ENCODE data around the gene ZNF674.

DNA sequence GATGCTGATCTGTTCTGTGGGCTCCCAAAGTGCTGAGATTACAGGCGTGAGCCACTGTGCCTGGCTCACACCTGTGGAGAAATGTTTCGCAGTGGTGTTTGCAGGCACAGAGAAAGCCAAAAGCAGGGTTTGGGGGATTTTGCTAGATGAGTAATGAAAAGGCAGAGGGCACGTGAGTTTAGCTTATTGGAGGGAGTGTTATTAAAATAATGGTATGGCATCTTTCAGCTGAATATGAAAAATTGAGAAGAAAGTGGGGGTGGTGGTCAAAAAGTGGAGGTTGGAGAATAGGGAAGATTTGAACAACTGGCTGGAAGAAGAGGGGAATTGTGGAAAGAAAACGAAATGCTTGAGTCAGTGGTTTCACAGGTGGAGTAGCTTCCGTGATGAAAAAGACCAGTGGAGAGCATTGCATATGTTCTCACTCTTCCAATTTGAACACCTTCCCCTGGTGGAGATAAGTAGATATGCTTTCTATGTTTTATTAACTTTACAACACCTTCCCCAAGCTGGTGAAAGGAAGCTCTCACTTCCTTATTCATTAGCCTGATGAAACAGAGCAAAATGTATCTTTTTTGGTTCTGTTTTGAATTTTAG lies 27.2 kb upstream of the ZNF674 start:
- TF ChIP-seq, protein P1, sequence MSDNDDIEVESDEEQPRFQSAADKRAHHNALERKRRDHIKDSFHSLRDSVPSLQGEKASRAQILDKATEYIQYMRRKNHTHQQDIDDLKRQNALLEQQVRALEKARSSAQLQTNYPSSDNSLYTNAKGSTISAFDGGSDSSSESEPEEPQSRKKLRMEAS (IDR thresholded peaks at IDR 0.05; ENCODE audit: insufficient read depth, insufficient read length): no peak
- no peak for TF ChIP-seq CTCF (IDR thresholded peaks at IDR 0.05; ENCODE audit: extremely low read depth in 1 of 2, insufficient read depth in 1 of 2, low read depth in 1 of 2, low read length in 2 of 2)
- no peak for TF ChIP-seq GATA2 (IDR thresholded peaks at IDR 0.05; ENCODE audit: insufficient read depth, insufficient read length, low read depth, low read length)
- TF ChIP-seq POLR2AphosphoS5 (IDR thresholded peaks at IDR 0.05; ENCODE audit: insufficient read depth, low read depth, low read length): no peak
- TF ChIP-seq POLR2A (IDR thresholded peaks at IDR 0.05; ENCODE audit: low read depth, low read length): no peak
- TF ChIP-seq JUN (IDR thresholded peaks at IDR 0.05; ENCODE audit: borderline replicate concordance, insufficient read depth, insufficient read length, low read depth): no peak
- no peak for TF ChIP-seq FOS (IDR thresholded peaks at IDR 0.05; ENCODE audit: borderline replicate concordance, insufficient read depth, low read length)
- TF ChIP-seq EZH2 (IDR thresholded peaks at IDR 0.05; ENCODE audit: borderline replicate concordance, low read depth, low read length, severe bottlenecking): no peak

Data from endothelial cell of umbilical vein (primary cell).